GM18520 (cell line): ENCODE results near the gene CSRP3.

ENCODE experiments used
- ATAC-seq: cut with Tn5 transposase; IDR thresholded peaks from one replicate; pipeline ENCODE4 v1.9.1; 2021; ENCODE audit not compliant: unreplicated experiment

Gene CSRP3

DNA sequence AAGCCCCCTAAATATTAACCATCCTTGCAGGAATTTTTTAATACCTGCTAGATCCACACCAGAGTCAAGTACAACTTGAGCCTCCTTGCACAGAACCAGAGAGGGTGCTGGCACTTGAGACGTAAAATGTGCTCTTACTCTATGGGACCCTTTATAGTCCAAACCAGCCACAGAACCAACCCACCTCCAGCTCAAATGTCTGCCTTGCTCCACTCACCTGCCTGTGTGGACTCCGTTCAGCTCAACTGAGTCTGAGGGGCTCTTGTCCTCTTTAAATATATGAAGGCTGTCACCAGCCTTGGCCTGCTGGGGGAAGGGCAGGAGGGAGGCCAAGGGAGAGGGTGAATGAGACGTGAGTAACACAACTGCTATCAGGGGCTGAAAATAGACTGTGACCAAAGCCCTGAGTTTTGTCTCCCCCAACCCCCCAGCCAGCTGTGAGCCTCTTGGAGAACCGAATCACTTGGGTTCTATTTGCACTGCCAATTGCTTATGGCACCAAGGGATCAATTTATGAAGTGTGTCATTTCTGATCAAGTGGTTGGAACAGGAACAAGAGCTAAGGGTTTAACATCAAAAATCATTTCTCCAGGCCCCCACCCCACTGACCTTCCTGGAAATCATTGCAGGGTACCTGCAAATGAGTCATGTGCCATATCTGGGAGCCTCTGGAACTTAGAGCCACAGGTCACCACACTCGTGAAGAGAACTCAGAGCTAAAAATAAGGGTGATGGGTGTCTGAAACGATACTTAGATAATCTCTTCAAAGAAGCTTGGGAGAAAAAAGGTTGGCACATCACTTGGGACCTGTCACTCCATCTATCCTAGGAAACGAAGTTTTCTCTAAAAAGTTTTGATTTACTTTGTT is at the start of gene CSRP3:
TSS of gene CSRP3 (minus strand) at position 247 of the 869 bp plus-strand sequence. CDS start 9,535 bp downstream, outside the sequence.
- ATAC-seq = no peak

DNA sequence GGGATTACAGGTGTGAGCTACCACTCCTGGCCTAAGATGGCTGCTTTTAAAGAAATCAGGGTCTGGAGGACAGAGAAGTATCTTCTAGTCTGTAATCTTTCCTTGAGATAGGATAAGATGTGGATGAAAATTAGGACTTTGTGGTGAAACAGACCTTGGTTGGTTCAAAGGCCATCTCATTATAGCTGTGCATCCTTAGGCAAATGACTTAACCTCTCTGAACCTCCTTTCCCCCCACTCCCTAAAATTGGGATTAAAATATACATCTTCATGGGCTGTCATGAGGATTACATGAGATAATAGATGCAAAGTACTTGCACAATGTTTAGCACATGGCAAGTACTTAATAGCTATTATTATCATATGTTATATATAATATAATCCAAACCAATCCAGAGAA is 49.8 kb upstream of the CSRP3 start:
- no peak for ATAC-seq

- ATAC-seq = no peak
These were observed 45.0 kb upstream of the CSRP3 start for GRCh38 chr11:19246816-19247215.

DNA sequence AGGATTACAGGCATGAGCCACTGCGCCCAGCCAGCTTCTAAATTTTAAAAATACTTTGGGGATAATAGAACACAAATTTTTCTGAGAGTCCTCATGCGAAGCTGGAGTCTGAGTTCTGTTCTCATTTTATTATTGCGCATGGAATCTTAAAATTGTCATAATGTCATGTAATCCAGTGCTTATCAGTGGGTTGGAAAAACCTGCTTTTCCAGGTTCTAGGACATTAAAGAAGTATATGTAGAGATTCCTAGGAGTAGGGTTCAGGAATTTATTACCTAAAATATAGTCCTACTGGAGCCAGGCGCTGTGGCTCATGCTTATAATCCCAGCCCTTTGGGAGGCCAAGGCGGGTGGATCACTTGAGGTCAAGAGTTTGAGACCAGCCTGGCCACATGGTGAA is 43.6 kb upstream of the CSRP3 start:
- no peak for ATAC-seq

GRCh38 chr11:19244621-19245020 is 42.8 kb upstream of the CSRP3 start:
- ATAC-seq = no peak

- ATAC-seq = no peak
These were observed 42.3 kb upstream of the CSRP3 start for GRCh38 chr11:19244084-19244483.

DNA sequence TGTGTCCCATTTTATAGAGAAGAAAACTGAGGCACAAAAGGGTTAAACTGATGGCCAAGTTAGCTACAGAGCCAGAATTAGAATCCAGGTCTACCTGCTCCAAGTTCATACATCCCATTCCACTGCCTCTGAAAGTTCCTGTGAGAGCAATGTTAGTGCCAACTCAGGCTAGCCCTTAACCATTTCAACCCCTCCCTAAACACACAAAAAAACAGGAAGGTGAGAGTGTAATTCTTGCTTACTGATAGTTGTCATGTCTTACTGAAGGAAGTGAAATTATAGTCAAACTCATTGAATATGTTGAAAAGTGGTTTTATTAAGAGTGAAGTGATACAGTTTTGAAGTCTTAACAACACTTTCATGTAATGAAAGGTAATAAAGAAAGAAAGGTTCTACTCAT is 41.8 kb upstream of the CSRP3 start:
- ATAC-seq = no peak

- ATAC-seq = no peak
These were observed 41.4 kb upstream of the CSRP3 start for GRCh38 chr11:19243143-19243542.

DNA sequence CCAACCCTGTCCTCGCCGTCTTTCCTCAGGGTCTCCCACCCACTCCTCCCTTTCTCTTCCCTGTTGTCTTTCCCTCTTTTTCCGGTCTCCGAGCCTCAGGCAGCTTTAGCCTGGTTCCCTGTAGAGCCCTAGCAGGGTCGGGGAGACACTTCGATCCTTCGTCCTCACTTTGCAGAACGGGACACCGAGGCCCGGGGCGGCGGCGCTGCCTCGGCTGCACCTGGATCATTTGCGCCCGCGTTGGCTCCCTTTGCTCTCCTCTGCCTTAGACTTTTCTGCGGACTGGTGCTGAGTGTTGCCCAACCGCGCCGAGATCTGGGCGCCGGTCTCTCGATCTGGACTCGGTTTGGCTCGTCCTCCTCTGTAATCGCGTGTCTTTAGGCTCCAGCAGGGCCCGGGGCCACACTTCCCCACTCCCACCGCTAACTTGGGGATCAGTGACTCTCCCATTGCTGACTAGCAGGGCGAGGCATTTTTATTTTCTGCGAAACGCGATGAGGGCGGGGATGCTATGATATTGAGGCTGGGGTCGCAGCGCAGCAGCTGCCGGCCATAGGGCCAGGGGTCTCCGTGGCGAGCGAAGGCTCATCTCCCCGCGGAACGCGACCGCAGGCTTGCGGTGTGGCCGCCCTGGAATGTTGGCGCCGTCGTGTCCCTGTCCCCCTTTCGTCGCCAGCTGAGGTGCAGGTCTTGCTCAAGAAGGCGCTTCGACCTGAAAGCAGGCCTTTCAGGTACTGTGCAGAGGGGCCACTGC is 40.6 kb upstream of the CSRP3 start:
- no peak for ATAC-seq

GRCh38 chr11:19241260-19242178 is 39.7 kb upstream of the CSRP3 start:
- peak; percentile 9 for ATAC-seq

- ATAC-seq = peak; percentile 86
These were observed 38.9 kb upstream of the CSRP3 start, which contains the start of gene E2F8 for GRCh38 chr11:19240420-19241259. Gene E2F8 (minus strand): TSS chr11:19240945. CDS start chr11:19240121, 824 bp downstream.

DNA sequence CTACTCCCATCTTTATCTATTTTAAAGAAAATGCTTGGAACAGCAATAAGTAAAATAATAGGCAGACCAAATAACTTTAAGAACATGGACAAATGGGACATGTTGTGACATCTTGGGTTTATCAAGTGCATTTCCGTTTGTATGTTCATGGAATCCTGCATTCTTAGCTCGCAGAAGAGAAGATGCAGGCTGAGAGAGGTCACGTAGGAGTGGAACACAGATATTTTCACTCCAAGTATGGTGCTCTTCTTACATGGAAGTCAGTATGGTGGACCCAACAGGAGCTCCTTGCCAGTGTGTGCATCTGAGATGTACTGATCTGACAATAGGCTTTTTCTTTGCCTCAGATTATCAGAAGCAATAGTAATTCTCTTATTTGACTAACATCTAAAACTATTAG is 37.3 kb upstream of the CSRP3 start:
- no peak for ATAC-seq

GRCh38 chr11:19237813-19238212 is 36.0 kb upstream of the CSRP3 start:
- ATAC-seq = no peak

GRCh38 chr11:19237381-19237780 is 35.6 kb upstream of the CSRP3 start:
- ATAC-seq = no peak

GRCh38 chr11:19234231-19234817 is 32.5 kb upstream of the CSRP3 start:
- no peak for ATAC-seq

- ATAC-seq = no peak
These were observed 31.2 kb upstream of the CSRP3 start for GRCh38 chr11:19232910-19233503.

- ATAC-seq = no peak
These were observed 27.9 kb upstream of the CSRP3 start for GRCh38 chr11:19229671-19230070.

DNA sequence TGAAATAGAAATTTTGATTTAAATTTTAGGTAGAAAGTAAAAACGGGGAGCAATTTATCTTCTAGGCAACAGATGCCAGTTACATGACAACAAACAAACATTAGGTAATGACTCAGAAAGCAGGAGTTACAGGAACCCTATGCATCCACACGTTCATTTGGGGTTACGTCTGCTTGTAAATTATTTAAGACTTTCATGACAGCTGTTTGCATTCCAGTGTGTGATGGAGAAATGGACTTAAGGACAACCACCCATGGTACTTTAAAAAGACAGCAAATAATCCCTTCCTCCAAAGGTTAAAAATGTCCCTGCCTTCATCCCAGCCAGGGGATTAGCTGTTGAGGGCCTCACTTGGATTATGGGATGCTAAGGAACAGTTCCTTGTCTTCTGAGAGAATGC is 27.2 kb upstream of the CSRP3 start:
- ATAC-seq = no peak
